BE2C (cell line): Measurements from ENCODE around the gene SYNE1.
"Not testable (repeated sequence)": the region's sequence is repeated elsewhere in the genome, so short reads cannot be mapped to it uniquely, and the experiment has no call there.

Source experiments
- DNase-seq: peaks from one replicate; pipeline ENCODE4 v3.0.0-alpha.2; 2020
- H3K27me3 ChIP-seq: fragments of 250-450 bp; sonication (Bioruptor Pico); 2 replicates; pipeline ENCODE4 v1.5.1; 2020; ENCODE audit warnings: mild to moderate bottlenecking
- H3K36me3 ChIP-seq: fragments of 250-450 bp; sonication (Bioruptor Pico); 2 replicates; pipeline ENCODE4 v1.5.1; 2020; ENCODE audit warnings: mild to moderate bottlenecking
- H3K4me1 ChIP-seq: fragments of 250-450 bp; sonication (Bioruptor Pico); 2 replicates; pipeline ENCODE4 v1.5.1; 2020
- H3K4me3 ChIP-seq: 2 replicates; pipeline ENCODE4 v1.5.1; 2011; ENCODE audit warnings: low read depth, low read length
- H3K9me3 ChIP-seq: fragments of 250-450 bp; sonication (Bioruptor Pico); 2 replicates; pipeline ENCODE4 v1.5.1; 2020
- CTCF ChIP-seq: IDR thresholded peaks from 2 replicates; pipeline ENCODE4 v1.5.1; 2012; ENCODE audit warnings: mild to moderate bottlenecking, low read depth, low read length

Gene SYNE1

GRCh38 chr6:152078804-152079203, 558.4 kb downstream of the SYNE1 start:
- TF ChIP-seq CTCF = no peak
- no peaks in the 10 kb centered on the region; the same call in 1 of the 2 replicates for H3K9me3 ChIP-seq
- no peaks in the 10 kb centered on the region; the same call in 1 of the 2 replicates for H3K27me3 ChIP-seq
- DNase-seq = no peak
- no peaks in the 10 kb centered on the region for H3K36me3 ChIP-seq
- no peaks in the 10 kb centered on the region for H3K4me1 ChIP-seq
- H3K4me3 ChIP-seq = no peak overlapping the region

GRCh38 chr6:152078001-152078400, 559.2 kb downstream of the SYNE1 start:
- no peaks in the 10 kb centered on the region for H3K36me3 ChIP-seq
- DNase-seq = no peak
- no peak for TF ChIP-seq CTCF
- no peak overlapping the region for H3K4me3 ChIP-seq
- no peaks in the 10 kb centered on the region for H3K4me1 ChIP-seq
- no peaks in the 10 kb centered on the region; the same call in 1 of the 2 replicates for H3K9me3 ChIP-seq
- no peaks in the 10 kb centered on the region; the same call in 1 of the 2 replicates for H3K27me3 ChIP-seq

GRCh38 chr6:152076242-152076641, 560.9 kb downstream of the SYNE1 start:
- not testable (repeated sequence) for DNase-seq, H3K4me1 ChIP-seq, H3K4me3 ChIP-seq, H3K27me3 ChIP-seq, H3K9me3 ChIP-seq, H3K36me3 ChIP-seq

- Histone ChIP-seq H3K4me3 (no peak overlapping the region), H3K9me3 (no peaks in the 10 kb centered on the region; the same call in 1 of the 2 replicates), H3K4me1 (no peaks in the 10 kb centered on the region), H3K27me3 (peaks cover 4% of the 10 kb centered on the region), H3K36me3 (no peaks in the 10 kb centered on the region)
- no peak for DNase-seq
- TF ChIP-seq CTCF = no peak
Measured at GRCh38 chr6:152071843-152072242, 565.3 kb downstream of the SYNE1 start.
